GM12878 (cell line): ENCODE data around the gene NACC1. TPM values are rescaled to one million over a fixed set of nuclear protein-coding genes. Genes with fewer than 3 reads are reported as not detected.

ENCODE experiments used
- ATAC-seq: fragments of 200-7000 bp; cut with Tn5 transposase; 3 replicates; pipeline ENCODE4 v1.9.1; 2020; ENCODE audit warnings: mild to moderate bottlenecking, moderate library complexity
- BruUV-seq: library from RNA; stranded (reverse); fragments of 400-500 nt; replicated peaks from 2 replicates; lab custom pipeline; 2021; lab: Mats Ljungman, UMichigan
- CTCF ChIA-PET: fragments of 300-600 bp; sonication (Branson Sonifier 250); formaldehyde crosslinking; extraction: SDS; loops from one replicate; lab custom pipeline; 2021; ENCODE audit warnings: inconsistent platforms; lab: Yijun Ruan, JAX
- POLR2A ChIA-PET: fragments of 350-600 bp; formaldehyde crosslinking; extraction: SDS; loops from one replicate; lab custom pipeline; 2021; ENCODE audit warnings: inconsistent platforms; lab: Charles Lee
- RAD21 ChIA-PET: fragments of 300-600 bp; sonication (Branson Sonifier 250); formaldehyde crosslinking; loops from one replicate; lab custom pipeline; 2023; ENCODE audit warnings: antibody characterized with exemption; ENCODE audit not compliant: unreplicated experiment; lab: Charles Lee
- SMC1A ChIA-PET: fragments of 300-600 bp; sonication (Branson Sonifier 250); formaldehyde crosslinking; loops from one replicate; lab custom pipeline; 2023; ENCODE audit not compliant: unreplicated experiment, uncharacterized antibody; lab: Charles Lee
- DNase-seq: peaks from one replicate; pipeline ENCODE4 v3.0.0-alpha.2; 2011; ENCODE audit warnings: low read depth, low spot score
- FAIRE-seq: peaks from 3 replicates; lab custom pipeline; 2011; peaks lifted over from hg19 to GRCh38; lab: Jason Lieb, UNC
- H2AFZ ChIP-seq: 2 replicates; pipeline ENCODE4 v1.6.0; 2011; ENCODE audit warnings: low read depth, low read length, control low read depth; ENCODE audit not compliant: control insufficient read depth
- H3K27ac ChIP-seq: 2 replicates; pipeline ENCODE4 v1.5.1; 2011; ENCODE audit warnings: control low read depth; ENCODE audit not compliant: control insufficient read depth, insufficient read depth
- H3K27me3 ChIP-seq, 2 experiments: replicated peaks in 1 of 2; 2 replicates each; pipeline versions ENCODE4 v1.6.0 to v1.6.1; 2011; ENCODE audit warnings: low read length in 1 of 2; ENCODE audit not compliant: control insufficient read depth in 2 of 2, insufficient read depth in 2 of 2
- H3K36me3 ChIP-seq, 2 experiments: 2 replicates each; pipeline ENCODE4 v1.5.1; 2011; ENCODE audit warnings: low read length in 1 of 2; ENCODE audit not compliant: control insufficient read depth in 2 of 2, insufficient read depth in 2 of 2
- H3K4me1 ChIP-seq: 2 replicates; pipeline ENCODE4 v1.6.1; 2011; ENCODE audit warnings: mild to moderate bottlenecking, low read length, moderate library complexity, mixed read lengths; ENCODE audit not compliant: control insufficient read depth, insufficient read depth
- H3K4me2 ChIP-seq: 2 replicates; pipeline ENCODE4 v1.6.0; 2011; ENCODE audit warnings: control low read depth; ENCODE audit not compliant: control insufficient read depth, insufficient read depth
- H3K4me3 ChIP-seq: fragments of 200-600 bp; sonication (generic); 2 replicates; pipeline ENCODE4 v1.5.1; 2016
- H3K79me2 ChIP-seq: 2 replicates; pipeline ENCODE4 v1.6.0; 2011; ENCODE audit warnings: low read length; ENCODE audit not compliant: control insufficient read depth, insufficient read depth
- H3K9ac ChIP-seq: 2 replicates; pipeline ENCODE4 v1.8.0; 2011; ENCODE audit warnings: low read length, control low read depth, mixed read lengths; ENCODE audit not compliant: control insufficient read depth, insufficient read depth
- H3K9me3 ChIP-seq: replicated peaks from 3 replicates; pipeline ENCODE4 v1.5.1; 2011; ENCODE audit warnings: mild to moderate bottlenecking, low read length; ENCODE audit not compliant: control insufficient read depth, insufficient read depth
- H4K20me1 ChIP-seq: 2 replicates; pipeline ENCODE4 v1.6.0; 2011; ENCODE audit not compliant: control insufficient read depth, insufficient read depth
- BHLHE40 ChIP-seq, 2 experiments: fragments of 450-650 bp in 1 of 2; IDR thresholded peaks; 2 replicates each; pipeline ENCODE4 v1.6.1; 2011 to 2017; ENCODE audit warnings: low read depth in 2 of 2, borderline replicate concordance in 1 of 2, improper control_type of control experiment in 1 of 2, low read length in 1 of 2, mild to moderate bottlenecking in 1 of 2
- CHD2 ChIP-seq: IDR thresholded peaks from 2 replicates; pipeline ENCODE4 v1.6.1; 2011; ENCODE audit warnings: low read depth, low read length, improper control_type of control experiment, borderline replicate concordance
- POLR2A ChIP-seq: IDR thresholded peaks from 2 replicates; pipeline ENCODE4 v1.6.1; 2011; ENCODE audit warnings: low read depth, mild to moderate bottlenecking, low read length
- WGBS: methylation state at CpG from one replicate; pipeline ENCODE4 v1.1.6; 2016; ENCODE audit warnings: low lambda C conversion rate; ENCODE audit not compliant: insufficient replicate concordance, insufficient coverage; ENCODE audit errors: missing lambda C conversion rate; 5-methylcytosine and 5-hydroxymethylcytosine counted together
- in situ Hi-C: fragments of 300-500 bp; cut with MboI; formaldehyde crosslinking; loops from 9 replicates; pipeline ENCODE4 v1.14.3; 2018; ENCODE audit warnings: mixed read lengths
- intact Hi-C: fragments of 100-400 bp; cut with micrococcal nuclease; formaldehyde crosslinking; loops from one replicate; pipeline ENCODE4 v1.14.2; 2022; ENCODE audit not compliant: unreplicated experiment
- polyA plus RNA-seq, 11 experiments: library from polyadenylated mRNA; depleted of rRNA in 4 of 11; unstranded in 6 of 11; stranded (reverse) in 5 of 11; fragments of >200 nt; fragmentation: Nextera tagmentation in 4 of 11; fragmentation: Illumina TruSeq in 1 of 11; extraction: Ambion mirVana in 4 of 11; extraction: Trizol in 1 of 11; gene quantifications; 1 replicate in 1 of 11; 2 replicates in 10 of 11; pipeline versions ENCODE4 v1.2.1 to v1.2.3, GENCODE V29; 2011 to 2016; ENCODE audit warnings: inconsistent platforms in 2 of 11, missing spikeins in 2 of 11, low read depth in 1 of 11
- total RNA-seq, 4 experiments: library from RNA; depleted of rRNA in 3 of 4; stranded (reverse); fragments of >200 nt in 3 of 4; fragmentation: Illumina TruSeq in 1 of 4; extraction: Trizol in 1 of 4; gene quantifications; 2 replicates each; pipeline versions ENCODE4 v1.2.1 to v1.2.3, GENCODE V29; 2013 to 2021
- TF ChIP-seq, protein P1 (sequence below): IDR thresholded peaks from 2 replicates; pipeline ENCODE4 v1.6.1; 2011; ENCODE audit warnings: borderline replicate concordance, low read depth, mild to moderate bottlenecking, moderate library complexity, low read length; ENCODE audit not compliant: insufficient read depth, poor library complexity, severe bottlenecking
- TF ChIP-seq, protein P2 (sequence below): fragments of 450-650 bp; IDR thresholded peaks from 2 replicates; pipeline ENCODE4 v1.6.1; 2017; ENCODE audit warnings: mild to moderate bottlenecking, moderate library complexity
- TF ChIP-seq, protein P3 (sequence below): fragments of 450-650 bp; IDR thresholded peaks from 2 replicates; pipeline ENCODE4 v1.6.1; 2017; ENCODE audit warnings: mild to moderate bottlenecking, moderate library complexity
- TF ChIP-seq, protein P4 (sequence below): fragments of 450-650 bp; IDR thresholded peaks from 2 replicates; pipeline ENCODE4 v1.6.1; 2018; ENCODE audit warnings: borderline replicate concordance, mild to moderate bottlenecking; ENCODE audit not compliant: partially characterized antibody

The NACC1 gene
- total and polyA plus RNA-seq, 10 of the 15 experiments (the other 5 are each of a cell fraction or from before 2014, with no cell fraction given): 0.18 to 120 (median 19.2) TPM

DNA sequence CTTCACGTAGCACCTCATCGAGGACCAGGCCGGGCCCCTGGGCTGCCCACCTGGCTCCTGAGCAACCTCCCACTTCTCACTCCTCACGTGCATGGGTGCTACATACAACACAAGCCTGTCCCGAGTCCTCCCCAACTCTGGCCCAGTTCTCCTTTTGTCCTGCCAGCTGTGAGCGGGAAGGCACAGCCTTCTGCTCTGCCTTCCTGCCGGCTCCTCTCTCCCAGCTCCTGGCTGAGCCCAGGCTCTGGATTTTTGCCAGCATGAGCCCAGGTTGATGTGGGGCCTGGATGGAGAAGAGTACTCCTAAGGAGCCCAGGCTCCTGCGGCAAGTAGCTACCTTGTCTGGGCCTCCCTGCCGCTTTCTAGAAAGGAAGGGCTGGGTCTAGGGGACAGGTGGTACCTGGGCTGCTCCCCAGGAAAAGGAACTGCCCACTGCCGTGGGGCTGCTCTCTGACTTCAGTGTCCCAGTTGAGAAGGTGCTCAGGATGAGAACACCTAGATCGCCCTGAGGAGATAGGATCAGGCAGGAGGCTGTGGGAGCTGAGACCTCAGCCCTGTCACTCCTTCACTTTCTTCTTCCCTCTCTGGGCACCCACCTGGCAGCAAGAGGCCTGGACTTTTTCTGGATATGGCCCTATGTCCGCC lies 39.0 kb upstream of the NACC1 start (continued):
- TF ChIP-seq, protein P1, sequence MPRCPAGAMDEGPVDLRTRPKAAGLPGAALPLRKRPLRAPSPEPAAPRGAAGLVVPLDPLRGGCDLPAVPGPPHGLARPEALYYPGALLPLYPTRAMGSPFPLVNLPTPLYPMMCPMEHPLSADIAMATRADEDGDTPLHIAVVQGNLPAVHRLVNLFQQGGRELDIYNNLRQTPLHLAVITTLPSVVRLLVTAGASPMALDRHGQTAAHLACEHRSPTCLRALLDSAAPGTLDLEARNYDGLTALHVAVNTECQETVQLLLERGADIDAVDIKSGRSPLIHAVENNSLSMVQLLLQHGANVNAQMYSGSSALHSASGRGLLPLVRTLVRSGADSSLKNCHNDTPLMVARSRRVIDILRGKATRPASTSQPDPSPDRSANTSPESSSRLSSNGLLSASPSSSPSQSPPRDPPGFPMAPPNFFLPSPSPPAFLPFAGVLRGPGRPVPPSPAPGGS: no peak
- TF ChIP-seq CHD2: no peak
- TF ChIP-seq POLR2A: no peak
- TF ChIP-seq BHLHE40 (IDR thresholded peaks at IDR 0.05; ENCODE audit: borderline replicate concordance in 1 of 2, low read depth in 2 of 2, low read length in 1 of 2): no peak
- TF ChIP-seq, protein P2, sequence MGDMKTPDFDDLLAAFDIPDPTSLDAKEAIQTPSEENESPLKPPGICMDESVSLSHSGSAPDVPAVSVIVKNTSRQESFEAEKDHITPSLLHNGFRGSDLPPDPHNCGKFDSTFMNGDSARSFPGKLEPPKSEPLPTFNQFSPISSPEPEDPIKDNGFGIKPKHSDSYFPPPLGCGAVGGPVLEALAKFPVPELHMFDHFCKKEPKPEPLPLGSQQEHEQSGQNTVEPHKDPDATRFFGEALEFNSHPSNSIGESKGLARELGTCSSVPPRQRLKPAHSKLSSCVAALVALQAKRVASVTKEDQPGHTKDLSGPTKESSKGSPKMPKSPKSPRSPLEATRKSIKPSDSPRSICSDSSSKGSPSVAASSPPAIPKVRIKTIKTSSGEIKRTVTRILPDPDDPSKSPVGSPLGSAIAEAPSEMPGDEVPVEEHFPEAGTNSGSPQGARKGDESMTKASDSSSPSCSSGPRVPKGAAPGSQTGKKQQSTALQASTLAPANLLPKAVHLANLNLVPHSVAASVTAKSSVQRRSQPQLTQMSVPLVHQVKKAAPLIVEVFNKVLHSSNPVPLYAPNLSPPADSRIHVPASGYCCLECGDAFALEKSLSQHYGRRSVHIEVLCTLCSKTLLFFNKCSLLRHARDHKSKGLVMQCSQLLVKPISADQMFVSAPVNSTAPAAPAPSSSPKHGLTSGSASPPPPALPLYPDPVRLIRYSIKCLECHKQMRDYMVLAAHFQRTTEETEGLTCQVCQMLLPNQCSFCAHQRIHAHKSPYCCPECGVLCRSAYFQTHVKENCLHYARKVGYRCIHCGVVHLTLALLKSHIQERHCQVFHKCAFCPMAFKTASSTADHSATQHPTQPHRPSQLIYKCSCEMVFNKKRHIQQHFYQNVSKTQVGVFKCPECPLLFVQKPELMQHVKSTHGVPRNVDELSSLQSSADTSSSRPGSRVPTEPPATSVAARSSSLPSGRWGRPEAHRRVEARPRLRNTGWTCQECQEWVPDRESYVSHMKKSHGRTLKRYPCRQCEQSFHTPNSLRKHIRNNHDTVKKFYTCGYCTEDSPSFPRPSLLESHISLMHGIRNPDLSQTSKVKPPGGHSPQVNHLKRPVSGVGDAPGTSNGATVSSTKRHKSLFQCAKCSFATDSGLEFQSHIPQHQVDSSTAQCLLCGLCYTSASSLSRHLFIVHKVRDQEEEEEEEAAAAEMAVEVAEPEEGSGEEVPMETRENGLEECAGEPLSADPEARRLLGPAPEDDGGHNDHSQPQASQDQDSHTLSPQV: no peak

DNA sequence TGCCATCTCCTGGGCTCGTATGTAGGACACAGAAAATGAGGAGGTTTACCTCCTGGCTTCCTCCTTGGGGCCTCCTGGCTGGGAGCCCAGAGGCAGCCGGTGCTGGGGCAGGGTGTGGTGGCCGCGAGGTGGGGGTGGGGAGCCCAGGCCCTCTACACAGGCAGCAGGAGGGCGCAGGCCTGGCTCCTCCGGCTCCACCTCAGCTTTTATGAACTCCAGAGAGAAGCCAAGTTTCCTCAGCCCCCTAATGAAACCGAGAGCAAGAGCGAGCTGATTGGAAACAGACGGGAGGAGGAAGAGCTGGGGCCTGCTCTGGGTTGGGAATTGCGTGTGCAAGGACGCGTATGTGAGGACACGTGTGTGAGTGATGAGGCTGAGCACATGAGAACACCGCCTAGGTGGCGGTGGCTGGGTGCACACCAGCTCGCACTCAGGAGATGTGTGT lies 38.5 kb upstream of the NACC1 start:
- DNase-seq (no peak), FAIRE-seq (no peak), ATAC-seq (no peak)
- H3K9me3 ChIP-seq: no peaks in the 10 kb centered on the region
- H4K20me1 ChIP-seq: no peaks in the 10 kb centered on the region
- WGBS: 45% methylated on average over 16 of the region's 16 CpGs
- H3K4me2 ChIP-seq: no peak overlapping the region
- peaks cover 1 to 3% of the 10 kb centered on the region in 2 experiments; a peak in 3 of 4 replicates for H3K27me3 ChIP-seq
- intact Hi-C loops: no loop called here
- SMC1A ChIA-PET: no interaction called here
- RAD21 ChIA-PET: no interaction called here
- no peaks in the 10 kb centered on the region for H3K4me1 ChIP-seq
- no peak overlapping the region for H3K27ac ChIP-seq
- in situ Hi-C loops: no loop called here
- POLR2A ChIA-PET: no interaction called here
- CTCF ChIA-PET: interaction anchor here (0.6 to 2.5 kb wide), 6 partner anchors 11 to 114 kb away, joined by 3 to 8 read pairs (median 4); no protein-coding TSS in a partner anchor
- H3K4me3 ChIP-seq: no peak overlapping the region
- no TSS peak for BruUV-seq
- no peak overlapping the region for H3K9ac ChIP-seq
- no peaks in the 10 kb centered on the region for H3K36me3 ChIP-seq
- no peaks in the 10 kb centered on the region for H3K79me2 ChIP-seq
- no peak overlapping the region for H2AFZ ChIP-seq
- TF ChIP-seq, protein P3, sequence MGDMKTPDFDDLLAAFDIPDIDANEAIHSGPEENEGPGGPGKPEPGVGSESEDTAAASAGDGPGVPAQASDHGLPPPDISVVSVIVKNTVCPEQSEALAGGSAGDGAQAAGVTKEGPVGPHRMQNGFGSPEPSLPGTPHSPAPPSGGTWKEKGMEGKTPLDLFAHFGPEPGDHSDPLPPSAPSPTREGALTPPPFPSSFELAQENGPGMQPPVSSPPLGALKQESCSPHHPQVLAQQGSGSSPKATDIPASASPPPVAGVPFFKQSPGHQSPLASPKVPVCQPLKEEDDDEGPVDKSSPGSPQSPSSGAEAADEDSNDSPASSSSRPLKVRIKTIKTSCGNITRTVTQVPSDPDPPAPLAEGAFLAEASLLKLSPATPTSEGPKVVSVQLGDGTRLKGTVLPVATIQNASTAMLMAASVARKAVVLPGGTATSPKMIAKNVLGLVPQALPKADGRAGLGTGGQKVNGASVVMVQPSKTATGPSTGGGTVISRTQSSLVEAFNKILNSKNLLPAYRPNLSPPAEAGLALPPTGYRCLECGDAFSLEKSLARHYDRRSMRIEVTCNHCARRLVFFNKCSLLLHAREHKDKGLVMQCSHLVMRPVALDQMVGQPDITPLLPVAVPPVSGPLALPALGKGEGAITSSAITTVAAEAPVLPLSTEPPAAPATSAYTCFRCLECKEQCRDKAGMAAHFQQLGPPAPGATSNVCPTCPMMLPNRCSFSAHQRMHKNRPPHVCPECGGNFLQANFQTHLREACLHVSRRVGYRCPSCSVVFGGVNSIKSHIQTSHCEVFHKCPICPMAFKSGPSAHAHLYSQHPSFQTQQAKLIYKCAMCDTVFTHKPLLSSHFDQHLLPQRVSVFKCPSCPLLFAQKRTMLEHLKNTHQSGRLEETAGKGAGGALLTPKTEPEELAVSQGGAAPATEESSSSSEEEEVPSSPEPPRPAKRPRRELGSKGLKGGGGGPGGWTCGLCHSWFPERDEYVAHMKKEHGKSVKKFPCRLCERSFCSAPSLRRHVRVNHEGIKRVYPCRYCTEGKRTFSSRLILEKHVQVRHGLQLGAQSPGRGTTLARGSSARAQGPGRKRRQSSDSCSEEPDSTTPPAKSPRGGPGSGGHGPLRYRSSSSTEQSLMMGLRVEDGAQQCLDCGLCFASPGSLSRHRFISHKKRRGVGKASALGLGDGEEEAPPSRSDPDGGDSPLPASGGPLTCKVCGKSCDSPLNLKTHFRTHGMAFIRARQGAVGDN: no peak
- TF ChIP-seq, protein P4, sequence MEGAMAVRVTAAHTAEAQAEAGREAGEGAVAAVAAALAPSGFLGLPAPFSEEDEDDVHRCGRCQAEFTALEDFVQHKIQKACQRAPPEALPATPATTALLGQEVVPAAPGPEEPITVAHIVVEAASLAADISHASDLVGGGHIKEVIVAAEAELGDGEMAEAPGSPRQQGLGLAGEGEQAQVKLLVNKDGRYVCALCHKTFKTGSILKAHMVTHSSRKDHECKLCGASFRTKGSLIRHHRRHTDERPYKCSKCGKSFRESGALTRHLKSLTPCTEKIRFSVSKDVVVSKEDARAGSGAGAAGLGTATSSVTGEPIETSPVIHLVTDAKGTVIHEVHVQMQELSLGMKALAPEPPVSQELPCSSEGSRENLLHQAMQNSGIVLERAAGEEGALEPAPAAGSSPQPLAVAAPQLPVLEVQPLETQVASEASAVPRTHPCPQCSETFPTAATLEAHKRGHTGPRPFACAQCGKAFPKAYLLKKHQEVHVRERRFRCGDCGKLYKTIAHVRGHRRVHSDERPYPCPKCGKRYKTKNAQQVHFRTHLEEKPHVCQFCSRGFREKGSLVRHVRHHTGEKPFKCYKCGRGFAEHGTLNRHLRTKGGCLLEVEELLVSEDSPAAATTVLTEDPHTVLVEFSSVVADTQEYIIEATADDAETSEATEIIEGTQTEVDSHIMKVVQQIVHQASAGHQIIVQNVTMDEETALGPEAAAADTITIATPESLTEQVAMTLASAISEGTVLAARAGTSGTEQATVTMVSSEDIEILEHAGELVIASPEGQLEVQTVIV: no peak
